Measurements from ENCODE around the gene CGB8.
"Not testable (repeated sequence)": the region's sequence is repeated elsewhere in the genome, so short reads cannot be mapped to it uniquely, and the experiment has no call there.

The CGB8 gene

DNA sequence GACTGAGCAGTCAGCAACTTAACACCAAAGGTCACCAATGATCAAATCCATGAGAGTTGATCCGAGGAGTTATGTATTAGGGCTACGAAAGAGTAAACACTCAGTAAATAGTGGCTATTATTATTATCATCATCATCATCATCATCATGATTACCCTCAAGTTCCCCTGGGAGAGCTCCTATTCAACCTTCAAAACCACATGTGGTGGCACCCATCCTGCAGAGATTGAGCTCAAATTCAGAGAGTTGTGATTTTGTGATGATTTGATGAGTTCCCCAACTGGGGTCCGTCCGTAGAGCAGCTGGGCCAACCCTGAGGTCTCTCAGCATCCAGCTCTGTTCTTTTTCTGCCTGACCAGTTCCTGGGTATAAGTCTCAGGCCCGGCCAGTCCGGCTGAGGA lies 23.8 kb downstream of the CGB8 start:
- H3K9me3 ChIP-seq (ENCODE audit: low read length); H3F3A ChIP-seq (ENCODE audit: insufficient read depth, low read length); H3K36me3 ChIP-seq (ENCODE audit: insufficient read depth, low read length); H3K9me2 ChIP-seq (ENCODE audit: low read depth, low read length); H3K27me3 ChIP-seq (ENCODE audit: insufficient read depth, low read length); H3K79me2 ChIP-seq (ENCODE audit: insufficient read depth, low read length); H3K9ac ChIP-seq (ENCODE audit: low read length); H2AFZ ChIP-seq (ENCODE audit: low read length); H3K4me3 ChIP-seq (ENCODE audit: low read depth, low read length, poor library complexity, severe bottlenecking); H3K27ac ChIP-seq (ENCODE audit: low read depth, low read length, poor library complexity, severe bottlenecking); H3K4me2 ChIP-seq (ENCODE audit: low read length); H4K20me1 ChIP-seq (ENCODE audit: insufficient read depth, low read length): not testable (repeated sequence)
- H3K4me1 ChIP-seq (ENCODE audit: insufficient read depth, low read length, severe bottlenecking) = peaks cover 15% of the 10 kb centered on the region

GRCh38 chr19:49024233-49024632 lies 24.7 kb downstream of the CGB8 start, which contains the start of gene CGB3:
CGB3 (minus strand) TSS chr19:49024333; CDS start chr19:49023971, 362 bp downstream.
- not testable (repeated sequence) for H2AFZ ChIP-seq (ENCODE audit: low read length); H3K36me3 ChIP-seq (ENCODE audit: insufficient read depth, low read length); H4K20me1 ChIP-seq (ENCODE audit: insufficient read depth, low read length); H3K27me3 ChIP-seq (ENCODE audit: insufficient read depth, low read length); H3K9me2 ChIP-seq (ENCODE audit: low read depth, low read length); H3K4me3 ChIP-seq (ENCODE audit: low read depth, low read length, poor library complexity, severe bottlenecking); H3K9ac ChIP-seq (ENCODE audit: low read length); H3K4me2 ChIP-seq (ENCODE audit: low read length); H3K79me2 ChIP-seq (ENCODE audit: insufficient read depth, low read length); H3K9me3 ChIP-seq (ENCODE audit: low read length); H3F3A ChIP-seq (ENCODE audit: insufficient read depth, low read length); H3K27ac ChIP-seq (ENCODE audit: low read depth, low read length, poor library complexity, severe bottlenecking)
- peaks cover 24% of the 10 kb centered on the region for H3K4me1 ChIP-seq (ENCODE audit: insufficient read depth, low read length, severe bottlenecking)

GRCh38 chr19:49022116-49022515 lies 26.8 kb downstream of the CGB8 start:
- Histone ChIP-seq H3K9me2 (ENCODE audit: low read depth, low read length) (no peaks in the 10 kb centered on the region), H2AFZ (ENCODE audit: low read length) (no peak overlapping the region), H3K4me1 (ENCODE audit: insufficient read depth, low read length, severe bottlenecking) (peaks cover 45% of the 10 kb centered on the region), H3K79me2 (ENCODE audit: insufficient read depth, low read length) (no peaks in the 10 kb centered on the region), H3K27me3 (ENCODE audit: insufficient read depth, low read length) (no peaks in the 10 kb centered on the region), H3K4me3 (ENCODE audit: low read depth, low read length, poor library complexity, severe bottlenecking) (no peak overlapping the region), H3K36me3 (ENCODE audit: insufficient read depth, low read length) (no peaks in the 10 kb centered on the region), H3F3A (ENCODE audit: insufficient read depth, low read length) (no peaks in the 10 kb centered on the region), H3K27ac (ENCODE audit: low read depth, low read length, poor library complexity, severe bottlenecking) (no peak overlapping the region), H3K9me3 (ENCODE audit: low read length) (no peaks in the 10 kb centered on the region), H3K9ac (ENCODE audit: low read length) (no peak overlapping the region), H3K4me2 (ENCODE audit: low read length) (no peak overlapping the region), H4K20me1 (ENCODE audit: insufficient read depth, low read length) (no peaks in the 10 kb centered on the region)
- no peak for TF ChIP-seq EZH2 (IDR thresholded peaks at IDR 0.05; ENCODE audit: borderline replicate concordance, low read length)
- TF ChIP-seq, protein P1, sequence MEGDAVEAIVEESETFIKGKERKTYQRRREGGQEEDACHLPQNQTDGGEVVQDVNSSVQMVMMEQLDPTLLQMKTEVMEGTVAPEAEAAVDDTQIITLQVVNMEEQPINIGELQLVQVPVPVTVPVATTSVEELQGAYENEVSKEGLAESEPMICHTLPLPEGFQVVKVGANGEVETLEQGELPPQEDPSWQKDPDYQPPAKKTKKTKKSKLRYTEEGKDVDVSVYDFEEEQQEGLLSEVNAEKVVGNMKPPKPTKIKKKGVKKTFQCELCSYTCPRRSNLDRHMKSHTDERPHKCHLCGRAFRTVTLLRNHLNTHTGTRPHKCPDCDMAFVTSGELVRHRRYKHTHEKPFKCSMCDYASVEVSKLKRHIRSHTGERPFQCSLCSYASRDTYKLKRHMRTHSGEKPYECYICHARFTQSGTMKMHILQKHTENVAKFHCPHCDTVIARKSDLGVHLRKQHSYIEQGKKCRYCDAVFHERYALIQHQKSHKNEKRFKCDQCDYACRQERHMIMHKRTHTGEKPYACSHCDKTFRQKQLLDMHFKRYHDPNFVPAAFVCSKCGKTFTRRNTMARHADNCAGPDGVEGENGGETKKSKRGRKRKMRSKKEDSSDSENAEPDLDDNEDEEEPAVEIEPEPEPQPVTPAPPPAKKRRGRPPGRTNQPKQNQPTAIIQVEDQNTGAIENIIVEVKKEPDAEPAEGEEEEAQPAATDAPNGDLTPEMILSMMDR (IDR thresholded peaks at IDR 0.05; ENCODE audit: low read length) = no peak

GRCh38 chr19:49020931-49021895 lies 27.7 kb downstream of the CGB8 start:
- Histone ChIP-seq H3K27me3 (ENCODE audit: insufficient read depth, low read length) (no peaks in the 10 kb centered on the region), H3K9me2 (ENCODE audit: low read depth, low read length) (no peaks in the 10 kb centered on the region), H3K4me1 (ENCODE audit: insufficient read depth, low read length, severe bottlenecking) (peaks cover 45% of the 10 kb centered on the region), H3K79me2 (ENCODE audit: insufficient read depth, low read length) (no peaks in the 10 kb centered on the region), H3F3A (ENCODE audit: insufficient read depth, low read length) (no peaks in the 10 kb centered on the region), H3K4me2 (ENCODE audit: low read length) (peak overlapping the region; percentile 60), H3K27ac (ENCODE audit: low read depth, low read length, poor library complexity, severe bottlenecking) (peak overlapping the region; percentile 57), H2AFZ (ENCODE audit: low read length) (peak overlapping the region; percentile 75; the same call in 1 of the 2 replicates), H3K9ac (ENCODE audit: low read length) (peak overlapping the region; percentile 31; the same call in 1 of the 2 replicates), H3K36me3 (ENCODE audit: insufficient read depth, low read length) (no peaks in the 10 kb centered on the region), H3K9me3 (ENCODE audit: low read length) (no peaks in the 10 kb centered on the region), H4K20me1 (ENCODE audit: insufficient read depth, low read length) (no peaks in the 10 kb centered on the region), H3K4me3 (ENCODE audit: low read depth, low read length, poor library complexity, severe bottlenecking) (peak overlapping the region; percentile 31)
- TF ChIP-seq EZH2 (IDR thresholded peaks at IDR 0.05; ENCODE audit: borderline replicate concordance, low read length) = no peak
- TF ChIP-seq, protein P1 (IDR thresholded peaks at IDR 0.05; ENCODE audit: low read length) = no peak

All from OCI-LY1 (cell line).